GM23338 (cell line): ENCODE results near the gene LCMT1. TPM values are rescaled to one million over a fixed set of nuclear protein-coding genes. Genes with fewer than 3 reads are reported as not detected.

Experiments
- ATAC-seq: fragments of 200-7000 bp; cut with Tn5 transposase; 3 replicates; pipeline ENCODE4 v1.9.1; 2020
- DNase-seq: peaks from one replicate; pipeline ENCODE4 v3.0.0-alpha.2; 2015; ENCODE audit warnings: low spot score
- H2AFZ ChIP-seq: fragments of 200-600 bp; sonication (generic); 2 replicates; pipeline ENCODE4 v1.8.0; 2016; ENCODE audit warnings: antibody characterized with exemption, mild to moderate bottlenecking, moderate library complexity
- H3F3A ChIP-seq: fragments of 200-600 bp; sonication (generic); replicated peaks from 2 replicates; pipeline ENCODE4 v1.8.0; 2017; ENCODE audit warnings: antibody characterized with exemption, mixed run types, low read depth
- H3K27ac ChIP-seq: fragments of 200-600 bp; sonication (generic); 2 replicates; pipeline ENCODE4 v1.6.1; 2016; ENCODE audit warnings: low read depth
- H3K27me3 ChIP-seq: fragments of 200-600 bp; sonication (generic); 2 replicates; pipeline ENCODE4 v1.8.0; 2016; ENCODE audit warnings: mild to moderate bottlenecking, mixed run types, moderate library complexity; ENCODE audit not compliant: insufficient read depth
- H3K36me3 ChIP-seq: fragments of 200-600 bp; sonication (generic); 2 replicates; pipeline ENCODE4 v1.8.0; 2016; ENCODE audit warnings: mild to moderate bottlenecking; ENCODE audit not compliant: insufficient read depth
- H3K4me1 ChIP-seq: fragments of 200-600 bp; sonication (generic); 2 replicates; pipeline ENCODE4 v1.8.0; 2016; ENCODE audit warnings: mild to moderate bottlenecking, moderate library complexity; ENCODE audit not compliant: insufficient read depth
- H3K4me2 ChIP-seq: fragments of 200-600 bp; sonication (generic); 2 replicates; pipeline ENCODE4 v1.7.1; 2017; ENCODE audit warnings: mixed run types
- H3K4me3 ChIP-seq: fragments of 200-600 bp; sonication (generic); 2 replicates; pipeline ENCODE4 v1.6.1; 2016; ENCODE audit warnings: mixed run types
- H3K79me2 ChIP-seq: fragments of 200-600 bp; sonication (generic); replicated peaks from 2 replicates; pipeline ENCODE4 v1.8.0; 2017; ENCODE audit warnings: mild to moderate bottlenecking; ENCODE audit not compliant: insufficient read depth
- H3K9me2 ChIP-seq: fragments of 200-600 bp; sonication (generic); 2 replicates; pipeline ENCODE4 v1.8.0; 2017; ENCODE audit not compliant: insufficient read depth
- H4K20me1 ChIP-seq: fragments of 200-600 bp; sonication (generic); replicated peaks from 2 replicates; pipeline ENCODE4 v1.8.0; 2017; ENCODE audit warnings: mild to moderate bottlenecking; ENCODE audit not compliant: insufficient read depth
- H3K27ac Mint-ChIP-seq: 2 replicates; pipeline ENCODE4 v1.8.0; 2020; ENCODE audit warnings: inconsistent platforms, mild to moderate bottlenecking, moderate library complexity, mixed read lengths
- H3K27me3 Mint-ChIP-seq: 3 replicates; pipeline ENCODE4 v1.8.0; 2022; ENCODE audit warnings: low read depth, mild to moderate bottlenecking, moderate library complexity, mixed read lengths, inconsistent platforms; ENCODE audit not compliant: insufficient read depth, poor library complexity
- H3K36me3 Mint-ChIP-seq: 3 replicates; pipeline ENCODE4 v1.8.0; 2021; ENCODE audit warnings: low read depth, mild to moderate bottlenecking, inconsistent platforms, moderate library complexity, mixed read lengths
- H3K4me1 Mint-ChIP-seq: 3 replicates; pipeline ENCODE4 v1.8.0; 2020; ENCODE audit warnings: mild to moderate bottlenecking, inconsistent platforms, mixed read lengths
- H3K4me3 Mint-ChIP-seq: 3 replicates; pipeline ENCODE4 v1.8.0; 2021; ENCODE audit warnings: moderate library complexity, mild to moderate bottlenecking, inconsistent platforms, mixed read lengths
- H3K9me3 Mint-ChIP-seq: 3 replicates; pipeline ENCODE4 v1.8.0; 2020; ENCODE audit warnings: moderate library complexity, mild to moderate bottlenecking, inconsistent platforms, mixed read lengths
- CREB1 ChIP-seq: fragments of 250-450 bp; sonication (Bioruptor Pico); IDR thresholded peaks from 2 replicates; pipeline ENCODE4 v1.5.0; 2020; ENCODE audit warnings: low read depth, mild to moderate bottlenecking, moderate library complexity
- EZH2 ChIP-seq: fragments of 200-600 bp; sonication (generic); IDR thresholded peaks from one replicate; pipeline ENCODE4 v1.8.0; 2017; ENCODE audit warnings: antibody characterized with exemption, mild to moderate bottlenecking, low read depth; ENCODE audit not compliant: unreplicated experiment
- EZH2phosphoT487 ChIP-seq: fragments of 200-600 bp; sonication (generic); IDR thresholded peaks from one replicate; pipeline ENCODE4 v1.8.1; 2018; ENCODE audit warnings: antibody characterized with exemption; ENCODE audit not compliant: unreplicated experiment
- JUNB ChIP-seq: IDR thresholded peaks from one replicate; pipeline ENCODE4 v1.6.1; 2016; ENCODE audit warnings: antibody characterized with exemption; ENCODE audit not compliant: unreplicated experiment
- POLR2AphosphoS5 ChIP-seq: IDR thresholded peaks from 2 replicates; pipeline ENCODE4 v1.6.1; 2016; ENCODE audit warnings: antibody characterized with exemption, low read depth
- STAT1 ChIP-seq: IDR thresholded peaks from one replicate; pipeline ENCODE4 v1.6.1; 2016; ENCODE audit warnings: antibody characterized with exemption; ENCODE audit not compliant: unreplicated experiment
- ZNF114 ChIP-seq: fragments of 250-450 bp; sonication (Bioruptor Pico); IDR thresholded peaks from 2 replicates; pipeline ENCODE4 v1.5.0; 2020; ENCODE audit warnings: mild to moderate bottlenecking, moderate library complexity
- polyA plus RNA-seq: library from polyadenylated mRNA; unstranded; fragments of >200 nt; fragmentation: Nextera tagmentation; extraction: Ambion mirVana; gene quantifications from 2 replicates; pipeline ENCODE4 v1.2.1, GENCODE V29; 2016
- total RNA-seq: library from RNA; depleted of rRNA; stranded (reverse); fragments of >200 nt; shearing (Covaris generic); gene quantifications from 2 replicates; pipeline ENCODE4 v1.2.3, GENCODE V29; 2014
- TF ChIP-seq, protein P1 (sequence below): IDR thresholded peaks from 2 replicates; pipeline ENCODE4 v1.6.1; 2016; ENCODE audit warnings: antibody characterized with exemption
- TF ChIP-seq, protein P2 (sequence below): IDR thresholded peaks from one replicate; pipeline ENCODE4 v1.6.1; 2018; ENCODE audit warnings: antibody characterized with exemption; ENCODE audit not compliant: unreplicated experiment
- TF ChIP-seq, protein P3 (sequence below): fragments of 250-450 bp; sonication (Bioruptor Pico); IDR thresholded peaks from 2 replicates; pipeline ENCODE4 v1.5.0; 2020; ENCODE audit warnings: mild to moderate bottlenecking, moderate library complexity

The LCMT1 gene
- total and polyA plus RNA-seq, 2 experiments from 2014 or later, result 56.2 to 84.6 TPM

DNA sequence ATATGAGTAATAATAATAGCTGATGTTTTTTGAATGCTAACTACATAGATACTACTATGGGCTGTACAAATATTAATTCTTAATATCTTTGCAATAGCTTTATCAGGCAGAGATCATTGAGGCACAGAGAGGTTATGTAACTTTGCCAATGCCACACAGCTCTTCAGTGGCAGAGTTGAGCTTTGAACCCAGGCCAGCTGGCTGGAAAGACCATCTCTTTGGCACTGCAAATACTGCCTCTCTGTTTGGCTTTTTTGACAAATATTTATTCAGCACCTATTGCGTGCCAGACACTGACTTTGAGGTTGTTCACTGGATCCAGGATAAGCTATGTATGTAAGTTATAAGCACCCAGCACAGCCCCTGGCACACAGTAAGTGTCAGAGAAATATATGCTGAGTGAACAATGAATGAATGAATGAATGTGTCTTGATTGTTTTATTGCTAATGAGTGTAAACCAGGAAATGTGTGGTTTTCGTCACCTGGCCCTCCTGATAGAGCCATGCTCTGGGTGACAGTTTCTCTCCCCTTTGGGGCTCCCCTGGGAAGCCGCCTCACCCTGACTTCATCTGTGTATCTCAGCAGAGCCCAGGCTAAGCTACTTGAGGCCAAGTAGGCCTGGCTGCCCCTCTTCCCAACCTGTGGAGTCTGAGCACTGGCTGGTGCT, 107.7 kb downstream of the LCMT1 start:
- H3K27me3 ChIP-seq, result no peaks in the 10 kb centered on the region
- DNase-seq (no peak), ATAC-seq (no peak)
- no peaks in the 10 kb centered on the region for H3K9me3 Mint-ChIP-seq
- no peak overlapping the region for H3K4me3 ChIP-seq
- TF ChIP-seq, protein P1, sequence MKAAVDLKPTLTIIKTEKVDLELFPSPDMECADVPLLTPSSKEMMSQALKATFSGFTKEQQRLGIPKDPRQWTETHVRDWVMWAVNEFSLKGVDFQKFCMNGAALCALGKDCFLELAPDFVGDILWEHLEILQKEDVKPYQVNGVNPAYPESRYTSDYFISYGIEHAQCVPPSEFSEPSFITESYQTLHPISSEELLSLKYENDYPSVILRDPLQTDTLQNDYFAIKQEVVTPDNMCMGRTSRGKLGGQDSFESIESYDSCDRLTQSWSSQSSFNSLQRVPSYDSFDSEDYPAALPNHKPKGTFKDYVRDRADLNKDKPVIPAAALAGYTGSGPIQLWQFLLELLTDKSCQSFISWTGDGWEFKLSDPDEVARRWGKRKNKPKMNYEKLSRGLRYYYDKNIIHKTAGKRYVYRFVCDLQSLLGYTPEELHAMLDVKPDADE, result no peak
- no peak for TF ChIP-seq JUNB
- TF ChIP-seq CREB1, result no peak
- TF ChIP-seq POLR2AphosphoS5, result no peak
- TF ChIP-seq, protein P2, sequence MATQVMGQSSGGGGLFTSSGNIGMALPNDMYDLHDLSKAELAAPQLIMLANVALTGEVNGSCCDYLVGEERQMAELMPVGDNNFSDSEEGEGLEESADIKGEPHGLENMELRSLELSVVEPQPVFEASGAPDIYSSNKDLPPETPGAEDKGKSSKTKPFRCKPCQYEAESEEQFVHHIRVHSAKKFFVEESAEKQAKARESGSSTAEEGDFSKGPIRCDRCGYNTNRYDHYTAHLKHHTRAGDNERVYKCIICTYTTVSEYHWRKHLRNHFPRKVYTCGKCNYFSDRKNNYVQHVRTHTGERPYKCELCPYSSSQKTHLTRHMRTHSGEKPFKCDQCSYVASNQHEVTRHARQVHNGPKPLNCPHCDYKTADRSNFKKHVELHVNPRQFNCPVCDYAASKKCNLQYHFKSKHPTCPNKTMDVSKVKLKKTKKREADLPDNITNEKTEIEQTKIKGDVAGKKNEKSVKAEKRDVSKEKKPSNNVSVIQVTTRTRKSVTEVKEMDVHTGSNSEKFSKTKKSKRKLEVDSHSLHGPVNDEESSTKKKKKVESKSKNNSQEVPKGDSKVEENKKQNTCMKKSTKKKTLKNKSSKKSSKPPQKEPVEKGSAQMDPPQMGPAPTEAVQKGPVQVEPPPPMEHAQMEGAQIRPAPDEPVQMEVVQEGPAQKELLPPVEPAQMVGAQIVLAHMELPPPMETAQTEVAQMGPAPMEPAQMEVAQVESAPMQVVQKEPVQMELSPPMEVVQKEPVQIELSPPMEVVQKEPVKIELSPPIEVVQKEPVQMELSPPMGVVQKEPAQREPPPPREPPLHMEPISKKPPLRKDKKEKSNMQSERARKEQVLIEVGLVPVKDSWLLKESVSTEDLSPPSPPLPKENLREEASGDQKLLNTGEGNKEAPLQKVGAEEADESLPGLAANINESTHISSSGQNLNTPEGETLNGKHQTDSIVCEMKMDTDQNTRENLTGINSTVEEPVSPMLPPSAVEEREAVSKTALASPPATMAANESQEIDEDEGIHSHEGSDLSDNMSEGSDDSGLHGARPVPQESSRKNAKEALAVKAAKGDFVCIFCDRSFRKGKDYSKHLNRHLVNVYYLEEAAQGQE, result no peak
- TF ChIP-seq, protein P3, sequence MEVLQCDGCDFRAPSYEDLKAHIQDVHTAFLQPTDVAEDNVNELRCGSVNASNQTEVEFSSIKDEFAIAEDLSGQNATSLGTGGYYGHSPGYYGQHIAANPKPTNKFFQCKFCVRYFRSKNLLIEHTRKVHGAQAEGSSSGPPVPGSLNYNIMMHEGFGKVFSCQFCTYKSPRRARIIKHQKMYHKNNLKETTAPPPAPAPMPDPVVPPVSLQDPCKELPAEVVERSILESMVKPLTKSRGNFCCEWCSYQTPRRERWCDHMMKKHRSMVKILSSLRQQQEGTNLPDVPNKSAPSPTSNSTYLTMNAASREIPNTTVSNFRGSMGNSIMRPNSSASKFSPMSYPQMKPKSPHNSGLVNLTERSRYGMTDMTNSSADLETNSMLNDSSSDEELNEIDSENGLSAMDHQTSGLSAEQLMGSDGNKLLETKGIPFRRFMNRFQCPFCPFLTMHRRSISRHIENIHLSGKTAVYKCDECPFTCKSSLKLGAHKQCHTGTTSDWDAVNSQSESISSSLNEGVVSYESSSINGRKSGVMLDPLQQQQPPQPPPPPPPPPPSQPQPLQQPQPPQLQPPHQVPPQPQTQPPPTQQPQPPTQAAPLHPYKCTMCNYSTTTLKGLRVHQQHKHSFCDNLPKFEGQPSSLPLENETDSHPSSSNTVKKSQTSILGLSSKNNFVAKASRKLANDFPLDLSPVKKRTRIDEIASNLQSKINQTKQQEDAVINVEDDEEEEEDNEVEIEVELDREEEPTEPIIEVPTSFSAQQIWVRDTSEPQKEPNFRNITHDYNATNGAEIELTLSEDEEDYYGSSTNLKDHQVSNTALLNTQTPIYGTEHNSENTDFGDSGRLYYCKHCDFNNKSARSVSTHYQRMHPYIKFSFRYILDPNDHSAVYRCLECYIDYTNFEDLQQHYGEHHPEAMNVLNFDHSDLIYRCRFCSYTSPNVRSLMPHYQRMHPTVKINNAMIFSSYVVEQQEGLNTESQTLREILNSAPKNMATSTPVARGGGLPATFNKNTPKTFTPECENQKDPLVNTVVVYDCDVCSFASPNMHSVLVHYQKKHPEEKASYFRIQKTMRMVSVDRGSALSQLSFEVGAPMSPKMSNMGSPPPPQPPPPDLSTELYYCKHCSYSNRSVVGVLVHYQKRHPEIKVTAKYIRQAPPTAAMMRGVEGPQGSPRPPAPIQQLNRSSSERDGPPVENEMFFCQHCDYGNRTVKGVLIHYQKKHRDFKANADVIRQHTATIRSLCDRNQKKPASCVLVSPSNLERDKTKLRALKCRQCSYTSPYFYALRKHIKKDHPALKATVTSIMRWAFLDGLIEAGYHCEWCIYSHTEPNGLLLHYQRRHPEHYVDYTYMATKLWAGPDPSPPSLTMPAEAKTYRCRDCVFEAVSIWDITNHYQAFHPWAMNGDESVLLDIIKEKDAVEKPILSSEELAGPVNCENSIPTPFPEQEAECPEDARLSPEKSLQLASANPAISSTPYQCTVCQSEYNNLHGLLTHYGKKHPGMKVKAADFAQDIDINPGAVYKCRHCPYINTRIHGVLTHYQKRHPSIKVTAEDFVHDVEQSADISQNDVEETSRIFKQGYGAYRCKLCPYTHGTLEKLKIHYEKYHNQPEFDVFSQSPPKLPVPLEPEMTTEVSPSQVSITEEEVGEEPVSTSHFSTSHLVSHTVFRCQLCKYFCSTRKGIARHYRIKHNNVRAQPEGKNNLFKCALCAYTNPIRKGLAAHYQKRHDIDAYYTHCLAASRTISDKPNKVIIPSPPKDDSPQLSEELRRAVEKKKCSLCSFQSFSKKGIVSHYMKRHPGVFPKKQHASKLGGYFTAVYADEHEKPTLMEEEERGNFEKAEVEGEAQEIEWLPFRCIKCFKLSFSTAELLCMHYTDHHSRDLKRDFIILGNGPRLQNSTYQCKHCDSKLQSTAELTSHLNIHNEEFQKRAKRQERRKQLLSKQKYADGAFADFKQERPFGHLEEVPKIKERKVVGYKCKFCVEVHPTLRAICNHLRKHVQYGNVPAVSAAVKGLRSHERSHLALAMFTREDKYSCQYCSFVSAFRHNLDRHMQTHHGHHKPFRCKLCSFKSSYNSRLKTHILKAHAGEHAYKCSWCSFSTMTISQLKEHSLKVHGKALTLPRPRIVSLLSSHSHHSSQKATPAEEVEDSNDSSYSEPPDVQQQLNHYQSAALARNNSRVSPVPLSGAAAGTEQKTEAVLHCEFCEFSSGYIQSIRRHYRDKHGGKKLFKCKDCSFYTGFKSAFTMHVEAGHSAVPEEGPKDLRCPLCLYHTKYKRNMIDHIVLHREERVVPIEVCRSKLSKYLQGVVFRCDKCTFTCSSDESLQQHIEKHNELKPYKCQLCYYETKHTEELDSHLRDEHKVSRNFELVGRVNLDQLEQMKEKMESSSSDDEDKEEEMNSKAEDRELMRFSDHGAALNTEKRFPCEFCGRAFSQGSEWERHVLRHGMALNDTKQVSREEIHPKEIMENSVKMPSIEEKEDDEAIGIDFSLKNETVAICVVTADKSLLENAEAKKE (CRISPR knock-in tag), result no peak
- no peak for TF ChIP-seq ZNF114
- no peak for TF ChIP-seq EZH2phosphoT487
- no peak for TF ChIP-seq STAT1
- TF ChIP-seq EZH2, result no peak
- H3K4me1 Mint-ChIP-seq, result no peaks in the 10 kb centered on the region
- H4K20me1 ChIP-seq, result no peaks in the 10 kb centered on the region
- H3K27ac Mint-ChIP-seq, result no peak overlapping the region
- H3F3A ChIP-seq, result no peaks in the 10 kb centered on the region
- no peaks in the 10 kb centered on the region for H3K36me3 ChIP-seq
- no peaks in the 10 kb centered on the region for H3K4me1 ChIP-seq
- no peak overlapping the region for H3K27ac ChIP-seq
- H3K9me2 ChIP-seq, result no peaks in the 10 kb centered on the region
- no peaks in the 10 kb centered on the region for H3K79me2 ChIP-seq
- H3K4me2 ChIP-seq, result no peak overlapping the region
- peaks cover 7% of the 10 kb centered on the region for H3K27me3 Mint-ChIP-seq
- H2AFZ ChIP-seq, result no peak overlapping the region
- H3K4me3 Mint-ChIP-seq, result no peak overlapping the region
- H3K36me3 Mint-ChIP-seq, result no peaks in the 10 kb centered on the region
